MM.1S (cell line): ENCODE data around the gene ZNF438.
"Not testable (repeated sequence)": the region's sequence is repeated elsewhere in the genome, so short reads cannot be mapped to it uniquely, and the experiment has no call there.

ENCODE experiments used
- DNase-seq: peaks from one replicate; pipeline ENCODE4 v3.0.0-alpha.2; 2015
- H2AFZ ChIP-seq: fragments of 300-600 bp; sonication (generic); 2 replicates; pipeline ENCODE4 v1.6.0; 2016; ENCODE audit warnings: antibody characterized with exemption, low read length
- H3F3A ChIP-seq: fragments of 300-600 bp; sonication (generic); 2 replicates; pipeline ENCODE4 v1.6.1; 2016; ENCODE audit warnings: mild to moderate bottlenecking, antibody characterized with exemption, low read length, moderate library complexity, mixed read lengths; ENCODE audit not compliant: insufficient read depth
- H3K27ac ChIP-seq: fragments of 300-600 bp; sonication (generic); 2 replicates; pipeline ENCODE4 v1.5.1; 2016; ENCODE audit warnings: mild to moderate bottlenecking, low read length
- H3K27me3 ChIP-seq: fragments of 300-600 bp; sonication (generic); replicated peaks from 2 replicates; pipeline ENCODE4 v1.6.0; 2016; ENCODE audit warnings: low read length; ENCODE audit not compliant: insufficient read depth
- H3K36me3 ChIP-seq: fragments of 300-600 bp; sonication (generic); replicated peaks from 2 replicates; pipeline ENCODE4 v1.6.1; 2016; ENCODE audit warnings: mild to moderate bottlenecking, low read length, mixed read lengths; ENCODE audit not compliant: insufficient read depth
- H3K4me1 ChIP-seq: fragments of 300-600 bp; sonication (generic); 2 replicates; pipeline ENCODE4 v1.6.1; 2016; ENCODE audit warnings: low read length, mixed read lengths
- H3K4me2 ChIP-seq: fragments of 300-600 bp; sonication (generic); 2 replicates; pipeline ENCODE4 v1.6.0; 2016; ENCODE audit warnings: low read depth, low read length
- H3K4me3 ChIP-seq: fragments of 300-600 bp; sonication (generic); 2 replicates; pipeline ENCODE4 v1.5.1; 2016; ENCODE audit warnings: low read length, mixed read lengths
- H3K79me2 ChIP-seq: fragments of 300-600 bp; sonication (generic); 2 replicates; pipeline ENCODE4 v1.6.1; 2016; ENCODE audit warnings: mixed run types, low read length, mixed read lengths
- H3K9ac ChIP-seq: fragments of 300-600 bp; sonication (generic); 2 replicates; pipeline ENCODE4 v1.6.1; 2016; ENCODE audit warnings: low read length, mixed read lengths
- H3K9me2 ChIP-seq: fragments of 300-600 bp; sonication (generic); replicated peaks from 2 replicates; pipeline ENCODE4 v1.6.1; 2016; ENCODE audit warnings: mild to moderate bottlenecking, low read length, mixed read lengths; ENCODE audit not compliant: insufficient read depth
- H3K9me3 ChIP-seq: fragments of 300-600 bp; sonication (generic); replicated peaks from 2 replicates; pipeline ENCODE4 v1.6.1; 2016; ENCODE audit warnings: mild to moderate bottlenecking, low read length, mixed read lengths; ENCODE audit not compliant: insufficient read depth
- H4K20me1 ChIP-seq: fragments of 300-600 bp; sonication (generic); 2 replicates; pipeline ENCODE4 v1.6.1; 2016; ENCODE audit warnings: mild to moderate bottlenecking, low read length, moderate library complexity, mixed read lengths; ENCODE audit not compliant: insufficient read depth
- EZH2 ChIP-seq: fragments of 300-600 bp; sonication (generic); optimal IDR thresholded peaks from 2 replicates; pipeline ENCODE3; 2017; ENCODE audit warnings: low read depth, mild to moderate bottlenecking, antibody characterized with exemption, low read length, mixed read lengths
- EZH2phosphoT487 ChIP-seq: fragments of 300-600 bp; sonication (generic); IDR thresholded peaks from 2 replicates; pipeline ENCODE4 v1.6.1; 2018; ENCODE audit warnings: antibody characterized with exemption, low read length
- TF ChIP-seq, protein P1 (sequence below): fragments of 300-600 bp; sonication (generic); IDR thresholded peaks from 2 replicates; pipeline ENCODE4 v1.5.1; 2016; ENCODE audit warnings: antibody characterized with exemption, low read length, mixed read lengths

ZNF438 gene

DNA sequence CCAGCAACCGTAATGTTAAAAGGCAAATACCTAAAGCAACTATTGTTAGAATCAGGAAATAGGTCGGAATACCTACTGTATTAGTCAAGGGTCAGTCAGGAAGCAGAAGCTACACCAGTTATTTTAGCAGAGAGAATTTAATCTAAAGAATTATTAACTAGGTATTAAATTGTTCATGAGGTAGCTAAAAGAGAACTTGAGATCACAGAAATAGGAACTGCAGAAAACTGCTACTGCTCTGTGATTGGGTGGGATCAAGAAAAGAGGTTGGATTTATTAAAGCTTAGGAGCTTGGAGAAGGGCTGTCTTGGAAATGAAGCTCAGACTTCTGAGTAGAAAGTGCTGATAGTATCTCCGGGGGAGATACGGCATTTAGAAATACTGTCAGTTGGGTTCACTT is 20.0 kb upstream of the ZNF438 start:
- Histone ChIP-seq H3K27ac (no peak overlapping the region), H3K4me3 (no peak overlapping the region), H3K27me3 (no peaks in the 10 kb centered on the region), H3K4me1 (no peaks in the 10 kb centered on the region), H3K79me2 (no peaks in the 10 kb centered on the region), H2AFZ (no peak overlapping the region), H3K9ac (no peak overlapping the region), H3K9me3 (no peaks in the 10 kb centered on the region), H4K20me1 (no peaks in the 10 kb centered on the region), H3K9me2 (no peaks in the 10 kb centered on the region), H3K36me3 (no peaks in the 10 kb centered on the region), H3K4me2 (no peak overlapping the region), H3F3A (no peaks in the 10 kb centered on the region)
- no peak for TF ChIP-seq EZH2
- no peak for TF ChIP-seq EZH2phosphoT487
- TF ChIP-seq, protein P1, sequence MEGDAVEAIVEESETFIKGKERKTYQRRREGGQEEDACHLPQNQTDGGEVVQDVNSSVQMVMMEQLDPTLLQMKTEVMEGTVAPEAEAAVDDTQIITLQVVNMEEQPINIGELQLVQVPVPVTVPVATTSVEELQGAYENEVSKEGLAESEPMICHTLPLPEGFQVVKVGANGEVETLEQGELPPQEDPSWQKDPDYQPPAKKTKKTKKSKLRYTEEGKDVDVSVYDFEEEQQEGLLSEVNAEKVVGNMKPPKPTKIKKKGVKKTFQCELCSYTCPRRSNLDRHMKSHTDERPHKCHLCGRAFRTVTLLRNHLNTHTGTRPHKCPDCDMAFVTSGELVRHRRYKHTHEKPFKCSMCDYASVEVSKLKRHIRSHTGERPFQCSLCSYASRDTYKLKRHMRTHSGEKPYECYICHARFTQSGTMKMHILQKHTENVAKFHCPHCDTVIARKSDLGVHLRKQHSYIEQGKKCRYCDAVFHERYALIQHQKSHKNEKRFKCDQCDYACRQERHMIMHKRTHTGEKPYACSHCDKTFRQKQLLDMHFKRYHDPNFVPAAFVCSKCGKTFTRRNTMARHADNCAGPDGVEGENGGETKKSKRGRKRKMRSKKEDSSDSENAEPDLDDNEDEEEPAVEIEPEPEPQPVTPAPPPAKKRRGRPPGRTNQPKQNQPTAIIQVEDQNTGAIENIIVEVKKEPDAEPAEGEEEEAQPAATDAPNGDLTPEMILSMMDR, result no peak
- DNase-seq, result no peak

DNA sequence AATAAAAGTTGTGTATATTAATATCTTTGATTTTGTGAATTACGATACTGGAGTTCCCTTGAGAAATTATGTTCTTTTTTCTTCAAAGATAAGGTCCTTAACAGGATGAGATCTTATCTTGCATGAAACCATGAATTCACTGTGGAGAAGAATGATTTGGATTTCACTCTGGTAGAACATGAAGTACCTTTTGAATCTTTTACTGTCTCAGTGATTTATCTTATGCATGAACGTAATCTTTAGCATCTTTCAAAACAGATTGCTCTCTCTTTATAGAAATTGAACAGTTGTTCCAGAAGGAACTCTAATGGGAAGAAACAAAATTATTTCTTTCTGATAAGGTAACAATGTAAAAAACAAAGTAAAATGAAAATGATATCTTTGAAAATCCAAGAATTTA is 11.0 kb upstream of the ZNF438 start:
- no peaks in the 10 kb centered on the region for H3K79me2 ChIP-seq
- H3K4me1 ChIP-seq, result no peaks in the 10 kb centered on the region
- H3K4me2 ChIP-seq, result no peak overlapping the region
- DNase-seq, result no peak
- H3K9ac ChIP-seq, result no peak overlapping the region
- no peak overlapping the region for H2AFZ ChIP-seq
- H4K20me1 ChIP-seq, result no peaks in the 10 kb centered on the region
- TF ChIP-seq EZH2phosphoT487, result no peak
- TF ChIP-seq, protein P1, result no peak
- TF ChIP-seq EZH2, result no peak
- no peaks in the 10 kb centered on the region for H3K27me3 ChIP-seq
- H3K4me3 ChIP-seq, result no peak overlapping the region
- H3K36me3 ChIP-seq, result no peaks in the 10 kb centered on the region
- H3K9me2 ChIP-seq, result no peaks in the 10 kb centered on the region
- no peak overlapping the region for H3K27ac ChIP-seq
- H3K9me3 ChIP-seq, result no peaks in the 10 kb centered on the region
- no peaks in the 10 kb centered on the region for H3F3A ChIP-seq

DNA sequence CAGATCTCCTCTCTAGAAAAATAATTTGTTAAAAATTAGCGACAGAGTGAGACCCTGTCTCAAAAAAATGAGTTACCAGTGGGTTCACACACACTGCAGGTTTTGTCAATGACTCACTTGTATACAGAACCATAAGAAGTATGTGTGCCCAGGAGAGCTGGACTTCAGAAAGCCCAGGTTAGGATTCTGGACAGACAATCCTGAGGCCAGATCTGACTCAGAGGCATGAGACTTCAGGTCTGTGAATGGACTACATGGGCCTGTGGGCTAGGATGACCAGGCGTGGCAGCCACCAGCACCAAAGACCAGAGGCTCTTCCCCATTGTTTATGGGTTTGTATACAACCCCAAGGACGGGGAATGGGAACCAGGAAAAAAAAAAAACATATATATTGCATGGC is 9.3 kb upstream of the ZNF438 start:
- Histone ChIP-seq H3K9ac (no peak overlapping the region), H3K9me3 (no peaks in the 10 kb centered on the region), H3K9me2 (no peaks in the 10 kb centered on the region), H3K27ac (no peak overlapping the region), H4K20me1 (no peaks in the 10 kb centered on the region), H3K79me2 (no peaks in the 10 kb centered on the region), H3K4me2 (no peak overlapping the region), H3K36me3 (no peaks in the 10 kb centered on the region), H2AFZ (no peak overlapping the region), H3K4me1 (no peaks in the 10 kb centered on the region), H3K4me3 (no peak overlapping the region), H3K27me3 (no peaks in the 10 kb centered on the region), H3F3A (no peaks in the 10 kb centered on the region)
- TF ChIP-seq, protein P1, result no peak
- no peak for TF ChIP-seq EZH2phosphoT487
- no peak for TF ChIP-seq EZH2
- no peak for DNase-seq

DNA sequence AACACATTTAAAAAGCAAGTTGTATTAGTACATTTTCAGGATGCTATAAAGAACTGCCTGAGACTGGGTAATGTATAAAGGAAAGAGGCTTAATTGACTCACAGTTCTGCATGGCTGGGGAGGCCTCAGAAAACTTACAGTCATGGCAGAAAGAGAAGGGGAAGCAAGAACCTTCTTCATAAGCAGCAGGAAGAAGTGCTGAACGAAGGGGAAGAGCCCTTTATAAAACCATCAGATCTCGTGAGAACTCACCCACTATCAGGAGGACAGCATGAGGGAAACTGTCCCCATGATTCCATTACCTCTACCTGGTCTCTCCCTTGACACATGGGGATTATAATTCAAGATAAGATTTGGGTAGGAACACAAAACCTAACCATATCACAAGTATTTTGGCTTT is 7.3 kb upstream of the ZNF438 start:
- not testable (repeated sequence) for H2AFZ ChIP-seq, H3K4me3 ChIP-seq, H3K9me3 ChIP-seq, H3F3A ChIP-seq, H3K36me3 ChIP-seq, H3K4me2 ChIP-seq, H4K20me1 ChIP-seq, H3K79me2 ChIP-seq, H3K9me2 ChIP-seq, H3K9ac ChIP-seq, DNase-seq, H3K27me3 ChIP-seq, H3K27ac ChIP-seq
- H3K4me1 ChIP-seq, result peaks cover 13% of the 10 kb centered on the region
